ENCODE data around the gene SYT6. TPM values are rescaled to one million over a fixed set of nuclear protein-coding genes. Genes with fewer than 3 reads are reported as not detected.
"Not testable (repeated sequence)": the region's sequence is repeated elsewhere in the genome, so short reads cannot be mapped to it uniquely, and the experiment has no call there.

SYT6 gene
- total RNA-seq, 1 donor from 2014 or later, result 0.08 TPM

- DNase-seq (ENCODE audit: low spot score) (no peak), ATAC-seq (no peak)
These were observed 77.4 kb downstream of the SYT6 start for GRCh38 chr1:114076308-114076707.

- peak; percentile 22 for ATAC-seq
- DNase-seq (ENCODE audit: low spot score), result no peak
These were observed 78.0 kb downstream of the SYT6 start for GRCh38 chr1:114075546-114076242.

GRCh38 chr1:114075105-114075504 is 78.6 kb downstream of the SYT6 start:
- no peak for ATAC-seq
- no peak for DNase-seq (ENCODE audit: low spot score)

- ATAC-seq (no peak), DNase-seq (ENCODE audit: low spot score) (no peak)
These were observed 81.4 kb downstream of the SYT6 start for GRCh38 chr1:114072246-114072645.

DNA sequence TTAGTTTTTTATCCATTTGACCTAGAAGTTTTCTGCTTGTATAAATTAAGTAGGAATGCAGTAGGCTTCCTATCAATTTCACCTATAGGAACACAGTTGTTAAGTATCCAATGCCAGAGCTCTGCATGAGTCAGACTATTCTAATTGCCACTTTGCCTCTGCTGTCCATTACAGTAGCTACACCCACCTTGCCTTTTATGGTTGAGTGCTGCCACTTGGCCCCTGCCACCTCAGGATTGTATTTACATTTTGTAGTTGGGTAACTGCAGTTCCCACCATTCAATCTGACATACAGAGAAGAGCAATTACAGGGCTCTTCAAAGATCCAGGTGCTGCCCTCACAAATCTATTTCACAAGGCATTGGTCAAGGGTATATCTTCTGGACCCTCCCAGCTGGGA is 83.9 kb downstream of the SYT6 start:
- ATAC-seq; DNase-seq (ENCODE audit: low spot score): not testable (repeated sequence)

DNA sequence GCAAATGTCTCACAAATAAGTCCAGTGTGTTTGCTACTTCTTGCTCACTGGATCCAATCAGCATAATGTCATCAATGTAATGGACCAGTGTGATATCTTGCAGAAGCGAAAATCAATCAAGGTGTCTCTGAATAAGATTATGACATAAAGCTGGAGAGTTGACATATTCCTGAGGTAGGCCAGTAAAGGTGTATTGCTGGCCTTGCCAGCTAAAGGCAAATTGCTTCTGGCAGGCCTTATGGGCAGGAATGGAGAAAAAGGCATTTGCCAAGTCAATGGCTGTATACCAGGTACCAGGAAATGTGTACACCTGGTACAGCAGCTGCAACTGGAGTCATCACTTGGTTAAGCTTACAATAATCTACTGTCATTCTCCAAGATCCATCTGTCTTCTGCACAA is 85.0 kb downstream of the SYT6 start:
- not testable (repeated sequence) for ATAC-seq; DNase-seq (ENCODE audit: low spot score)

DNA sequence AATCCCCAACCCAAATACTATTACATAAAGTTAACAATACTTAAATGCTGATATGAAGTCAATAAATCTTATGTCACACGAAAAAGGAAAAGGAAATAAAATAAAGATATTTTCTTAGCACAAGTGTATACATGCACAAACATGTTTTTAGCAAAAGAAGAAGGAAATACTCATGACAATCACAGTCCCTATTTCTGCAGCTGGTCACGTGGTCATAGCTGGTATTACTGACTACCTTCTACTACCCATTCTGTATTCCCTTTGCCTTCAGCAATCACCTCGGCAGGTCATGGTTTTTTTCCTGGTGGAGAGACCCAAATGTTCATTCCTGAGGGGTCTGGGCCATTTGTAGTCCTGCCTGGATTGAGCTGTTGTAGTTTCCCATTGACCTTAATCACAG is 88.0 kb downstream of the SYT6 start:
- not testable (repeated sequence) for ATAC-seq; DNase-seq (ENCODE audit: low spot score)

GRCh38 chr1:114063544-114063943 is 90.1 kb downstream of the SYT6 start:
- DNase-seq (ENCODE audit: low spot score), result no peak
- ATAC-seq, result no peak

GRCh38 chr1:114062477-114063099 is 91.1 kb downstream of the SYT6 start:
- DNase-seq (ENCODE audit: low spot score) (no peak), ATAC-seq (no peak)

GRCh38 chr1:114061121-114061830 is 92.4 kb downstream of the SYT6 start:
- DNase-seq (ENCODE audit: low spot score) (no peak), ATAC-seq (no peak)

DNA sequence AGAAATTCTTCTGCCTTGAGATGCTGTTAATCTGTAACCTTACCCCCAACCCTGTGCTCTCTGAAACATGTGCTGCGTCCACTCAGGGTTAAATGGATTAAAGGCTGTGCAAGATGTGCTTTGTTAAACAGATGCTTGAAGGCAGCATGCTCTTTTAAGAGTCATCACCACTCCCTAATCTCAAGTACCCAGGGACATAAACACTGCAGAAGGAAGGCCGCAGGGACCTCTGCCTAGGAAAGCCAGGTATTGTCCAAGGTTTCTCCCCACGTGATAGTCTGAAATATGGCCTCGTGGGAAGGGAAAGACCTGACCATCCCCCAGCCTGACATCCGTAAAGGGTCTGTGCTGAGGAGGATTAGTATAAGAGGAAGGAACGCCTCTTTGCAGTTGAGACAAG is 95.4 kb downstream of the SYT6 start:
- not testable (repeated sequence) for ATAC-seq; DNase-seq (ENCODE audit: low spot score)

GRCh38 chr1:114054148-114054547 is 99.5 kb downstream of the SYT6 start:
- no peak for ATAC-seq
- DNase-seq (ENCODE audit: low spot score), result no peak

DNA sequence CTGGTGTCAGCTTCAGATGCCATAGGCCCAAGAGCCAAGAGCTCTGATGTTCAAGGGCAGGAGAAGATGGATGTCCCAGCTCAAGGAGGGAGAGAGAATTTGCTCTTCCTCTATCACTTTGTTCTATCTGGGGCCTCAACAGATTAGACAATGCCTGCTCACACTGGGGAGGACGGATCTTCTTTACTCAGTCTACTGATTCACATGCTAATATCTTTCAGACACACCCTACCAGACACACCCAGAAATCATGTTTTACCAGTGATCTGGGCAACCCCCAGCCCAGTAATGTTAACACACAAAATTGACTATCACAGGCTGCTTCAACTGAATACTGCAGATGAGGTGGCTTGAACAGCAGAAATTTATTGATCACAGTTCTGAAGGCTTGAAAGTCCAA is 105.4 kb downstream of the SYT6 start:
- DNase-seq (ENCODE audit: low spot score), result no peak
- no peak for ATAC-seq

GRCh38 chr1:114043548-114043947 is 110.1 kb downstream of the SYT6 start:
- DNase-seq (ENCODE audit: low spot score) (no peak), ATAC-seq (no peak)

GRCh38 chr1:114043054-114043453 is 110.6 kb downstream of the SYT6 start:
- DNase-seq (ENCODE audit: low spot score) (no peak), ATAC-seq (no peak)

- DNase-seq (ENCODE audit: low spot score) (no peak), ATAC-seq (no peak)
These were observed 113.2 kb downstream of the SYT6 start for GRCh38 chr1:114040273-114041015.

Other genes starting within 250 kb of the SYT6 start
- 6.4 TPM for gene AP4B1, start 249.1 kb downstream of the SYT6 start, total RNA-seq
- gene DCLRE1B, start 248.5 kb downstream of the SYT6 start, total RNA-seq, result 1.6 TPM
- 27.1 TPM for gene HIPK1, start 224.5 kb downstream of the SYT6 start, total RNA-seq
- gene OLFML3, start 174.4 kb downstream of the SYT6 start, total RNA-seq, result 3.7 TPM